ENCODE data around the gene HBS1L. TPM values are rescaled to one million over a fixed set of nuclear protein-coding genes. Genes with fewer than 3 reads are reported as not detected.

The HBS1L gene
- polyA plus RNA-seq, 1 donor, result 76.9 TPM

GRCh38 chr6:135043364-135043763 lies 11.3 kb downstream of the HBS1L start:
- DNase-seq, result no peak

- no peak for DNase-seq
These were observed 16.3 kb downstream of the HBS1L start for GRCh38 chr6:135038335-135038734.

GRCh38 chr6:135037541-135037940 lies 17.1 kb downstream of the HBS1L start:
- DNase-seq, result no peak

- no peak for DNase-seq
These were observed 17.7 kb downstream of the HBS1L start for GRCh38 chr6:135036731-135037420.

- no peak for DNase-seq
These were observed 21.4 kb downstream of the HBS1L start for GRCh38 chr6:135033238-135033637.

GRCh38 chr6:135030532-135031178 lies 24.0 kb downstream of the HBS1L start:
- no peak for DNase-seq

- no peak for DNase-seq
These were observed 24.6 kb downstream of the HBS1L start for GRCh38 chr6:135030056-135030473.

GRCh38 chr6:135025775-135026174 lies 28.8 kb downstream of the HBS1L start:
- DNase-seq, result no peak

- DNase-seq, result no peak
These were observed 29.4 kb downstream of the HBS1L start for GRCh38 chr6:135025175-135025574.

- DNase-seq, result no peak
These were observed 32.4 kb downstream of the HBS1L start for GRCh38 chr6:135022050-135022697.

GRCh38 chr6:135021310-135022049 lies 33.1 kb downstream of the HBS1L start:
- DNase-seq, result no peak

- DNase-seq, result no peak
These were observed 35.7 kb downstream of the HBS1L start for GRCh38 chr6:135018941-135019340.

- no peak for DNase-seq
These were observed 36.6 kb downstream of the HBS1L start for GRCh38 chr6:135018052-135018451.

GRCh38 chr6:135014353-135014832 lies 40.2 kb downstream of the HBS1L start:
- no peak for DNase-seq

GRCh38 chr6:135013211-135013610 lies 41.4 kb downstream of the HBS1L start:
- no peak for DNase-seq

GRCh38 chr6:135012764-135013163 lies 41.9 kb downstream of the HBS1L start:
- no peak for DNase-seq

- no peak for DNase-seq
These were observed 42.3 kb downstream of the HBS1L start for GRCh38 chr6:135012349-135012748.

- DNase-seq, result no peak
These were observed 45.7 kb downstream of the HBS1L start for GRCh38 chr6:135008941-135009290.

GRCh38 chr6:135008072-135008940 lies 46.3 kb downstream of the HBS1L start:
- no peak for DNase-seq

GRCh38 chr6:135006386-135006914 lies 48.2 kb downstream of the HBS1L start:
- DNase-seq, result no peak

- DNase-seq, result no peak
These were observed 50.2 kb downstream of the HBS1L start for GRCh38 chr6:135004399-135004798.
